Activated CD8-positive, alpha-beta memory T cell treated with anti-CD3 and anti-CD28 coated beads, Interleukin-2, amount 10 ng/mL, durations not matched to agents 7 days and 5 days (primary cell): ENCODE data around the gene SCN7A. TPM values are rescaled to one million over a fixed set of nuclear protein-coding genes. Genes with fewer than 3 reads are reported as not detected.

Experiments used
- ATAC-seq: fragments of 150-1000 bp; cut with Tn5 transposase; one replicate; pipeline ENCODE4 v1.10.0; 2021; ENCODE audit warnings: moderate library complexity
- CTCF ChIA-PET: fragments of 350-600 bp; sonication (Branson Sonifier 250); formaldehyde crosslinking; loops from one replicate; lab custom pipeline; 2021; ENCODE audit warnings: antibody characterized with exemption; lab: Charles Lee
- DNase-seq: peaks from one replicate; pipeline ENCODE4 v3.0.0-alpha.2; 2020
- H3K27ac Mint-ChIP-seq: one replicate; pipeline ENCODE4 v1.8.0; 2021; ENCODE audit warnings: mild to moderate bottlenecking, mixed read lengths
- H3K27me3 Mint-ChIP-seq: one replicate; pipeline ENCODE4 v1.8.0; 2021; ENCODE audit warnings: mixed read lengths
- H3K36me3 Mint-ChIP-seq: one replicate; pipeline ENCODE4 v1.8.0; 2021; ENCODE audit warnings: mild to moderate bottlenecking, mixed read lengths
- H3K4me1 Mint-ChIP-seq: one replicate; pipeline ENCODE4 v1.8.0; 2021; ENCODE audit warnings: mixed read lengths
- H3K4me3 Mint-ChIP-seq: one replicate; pipeline ENCODE4 v1.8.0; 2021; ENCODE audit warnings: mild to moderate bottlenecking, moderate library complexity, mixed read lengths
- H3K9me3 Mint-ChIP-seq: one replicate; pipeline ENCODE4 v1.8.0; 2022; ENCODE audit warnings: low read depth, mixed read lengths
- total RNA-seq, 2 experiments: library from RNA; stranded (reverse); gene quantifications; one replicate each; pipeline ENCODE4 v1.2.3, GENCODE V29; 2021

The SCN7A gene
- total RNA-seq = not detected

GRCh38 chr2:166494140-166494624 is at the start of gene SCN7A:
Gene SCN7A, minus strand, starts transcription at chr2:166494249. Its CDS starts 16,553 bp downstream, at chr2:166477696.
- no peak within 1 kb of the TSS for H3K4me3 Mint-ChIP-seq

GRCh38 chr2:166539340-166540162 is 45.5 kb upstream of the SCN7A start:
- ATAC-seq = peak; percentile 75
- Mint-ChIP-seq H3K36me3 (no peaks in the 10 kb centered on the region), H3K27me3 (no peaks in the 10 kb centered on the region), H3K27ac (no peak overlapping the region), H3K4me1 (no peaks in the 10 kb centered on the region), H3K4me3 (no peak overlapping the region), H3K9me3 (no peaks in the 10 kb centered on the region)
- CTCF ChIA-PET = interaction anchor here (0.6 to 1.3 kb wide), 3 partner anchors 535 to 1580 kb away, joined by 3 to 13 read pairs (median 5); no protein-coding TSS in a partner anchor
- no peak for DNase-seq

More at GRCh38 chr2:166494140-166494624, at the start of gene SCN7A:
- H3K4me1 Mint-ChIP-seq = no peaks in the 10 kb centered on the region
- H3K27me3 Mint-ChIP-seq = no peaks in the 10 kb centered on the region
- no peaks in the 10 kb centered on the region for H3K36me3 Mint-ChIP-seq
- CTCF ChIA-PET = no interaction called here
- no peak for DNase-seq
- no peak for ATAC-seq
- H3K27ac Mint-ChIP-seq = no peak within 1 kb of the TSS
- H3K9me3 Mint-ChIP-seq = no peaks in the 10 kb centered on the region

GRCh38 chr2:166536111-166536510 is 42.1 kb upstream of the SCN7A start:
- no peaks in the 10 kb centered on the region for H3K9me3 Mint-ChIP-seq
- no peak overlapping the region for H3K27ac Mint-ChIP-seq
- H3K36me3 Mint-ChIP-seq = no peaks in the 10 kb centered on the region
- H3K4me1 Mint-ChIP-seq = no peaks in the 10 kb centered on the region
- H3K4me3 Mint-ChIP-seq = no peak overlapping the region
- CTCF ChIA-PET = no interaction called here
- ATAC-seq = no peak
- DNase-seq = no peak
- H3K27me3 Mint-ChIP-seq = no peaks in the 10 kb centered on the region

- ATAC-seq = no peak
- H3K4me1 Mint-ChIP-seq = no peaks in the 10 kb centered on the region
- no peak for DNase-seq
- CTCF ChIA-PET = no interaction called here
- no peaks in the 10 kb centered on the region for H3K36me3 Mint-ChIP-seq
- H3K27me3 Mint-ChIP-seq = no peaks in the 10 kb centered on the region
- no peaks in the 10 kb centered on the region for H3K9me3 Mint-ChIP-seq
- H3K4me3 Mint-ChIP-seq = no peak overlapping the region
- no peak overlapping the region for H3K27ac Mint-ChIP-seq
Measured at GRCh38 chr2:166521155-166521554, 27.1 kb upstream of the SCN7A start.

GRCh38 chr2:166520604-166521003 is 26.6 kb upstream of the SCN7A start:
- H3K4me3 Mint-ChIP-seq = no peak overlapping the region
- H3K4me1 Mint-ChIP-seq = no peaks in the 10 kb centered on the region
- DNase-seq (no peak), ATAC-seq (no peak)
- no peak overlapping the region for H3K27ac Mint-ChIP-seq
- CTCF ChIA-PET = no interaction called here
- H3K9me3 Mint-ChIP-seq = no peaks in the 10 kb centered on the region
- H3K27me3 Mint-ChIP-seq = no peaks in the 10 kb centered on the region
- H3K36me3 Mint-ChIP-seq = no peaks in the 10 kb centered on the region

- H3K27ac Mint-ChIP-seq = no peak overlapping the region
- H3K9me3 Mint-ChIP-seq = no peaks in the 10 kb centered on the region
- no peaks in the 10 kb centered on the region for H3K4me1 Mint-ChIP-seq
- H3K36me3 Mint-ChIP-seq = no peaks in the 10 kb centered on the region
- CTCF ChIA-PET = no interaction called here
- no peak for ATAC-seq
- H3K27me3 Mint-ChIP-seq = no peaks in the 10 kb centered on the region
- no peak overlapping the region for H3K4me3 Mint-ChIP-seq
- no peak for DNase-seq
Measured at GRCh38 chr2:166519391-166519962, 25.4 kb upstream of the SCN7A start.

- CTCF ChIA-PET = no interaction called here
- Mint-ChIP-seq H3K27ac (no peak overlapping the region), H3K27me3 (no peaks in the 10 kb centered on the region), H3K4me1 (no peaks in the 10 kb centered on the region), H3K9me3 (no peaks in the 10 kb centered on the region), H3K36me3 (no peaks in the 10 kb centered on the region), H3K4me3 (no peak overlapping the region)
- DNase-seq = no peak
- no peak for ATAC-seq
Measured at GRCh38 chr2:166518634-166519390, 24.8 kb upstream of the SCN7A start.

- CTCF ChIA-PET = no interaction called here
- Mint-ChIP-seq H3K9me3 (no peaks in the 10 kb centered on the region), H3K27me3 (no peaks in the 10 kb centered on the region), H3K36me3 (no peaks in the 10 kb centered on the region), H3K4me3 (no peak overlapping the region), H3K4me1 (no peaks in the 10 kb centered on the region), H3K27ac (no peak overlapping the region)
- ATAC-seq = no peak
- no peak for DNase-seq
Measured at GRCh38 chr2:166517533-166518061, 23.5 kb upstream of the SCN7A start.

- H3K4me3 Mint-ChIP-seq = no peak overlapping the region
- CTCF ChIA-PET = no interaction called here
- no peaks in the 10 kb centered on the region for H3K36me3 Mint-ChIP-seq
- H3K27ac Mint-ChIP-seq = no peak overlapping the region
- no peaks in the 10 kb centered on the region for H3K27me3 Mint-ChIP-seq
- ATAC-seq (no peak), DNase-seq (no peak)
- no peaks in the 10 kb centered on the region for H3K9me3 Mint-ChIP-seq
- no peaks in the 10 kb centered on the region for H3K4me1 Mint-ChIP-seq
Measured at GRCh38 chr2:166516712-166517303, 22.8 kb upstream of the SCN7A start.

- ATAC-seq (no peak), DNase-seq (no peak)
- Mint-ChIP-seq H3K27me3 (no peaks in the 10 kb centered on the region), H3K4me3 (no peak overlapping the region), H3K4me1 (no peaks in the 10 kb centered on the region), H3K36me3 (no peaks in the 10 kb centered on the region), H3K27ac (no peak overlapping the region), H3K9me3 (no peaks in the 10 kb centered on the region)
- CTCF ChIA-PET = no interaction called here
Measured at GRCh38 chr2:166513952-166514351, 19.9 kb upstream of the SCN7A start.

- H3K27ac Mint-ChIP-seq = no peak overlapping the region
- H3K27me3 Mint-ChIP-seq = no peaks in the 10 kb centered on the region
- ATAC-seq = no peak
- no peaks in the 10 kb centered on the region for H3K4me1 Mint-ChIP-seq
- H3K4me3 Mint-ChIP-seq = no peak overlapping the region
- no peaks in the 10 kb centered on the region for H3K36me3 Mint-ChIP-seq
- CTCF ChIA-PET = no interaction called here
- no peaks in the 10 kb centered on the region for H3K9me3 Mint-ChIP-seq
- DNase-seq = no peak
Measured at GRCh38 chr2:166499281-166499680, 5.2 kb upstream of the SCN7A start.

GRCh38 chr2:166491461-166491860 is 2.6 kb downstream of the SCN7A start:
- Mint-ChIP-seq H3K4me3 (no peak overlapping the region), H3K9me3 (no peaks in the 10 kb centered on the region), H3K27ac (no peak overlapping the region), H3K4me1 (no peaks in the 10 kb centered on the region), H3K27me3 (no peaks in the 10 kb centered on the region), H3K36me3 (no peaks in the 10 kb centered on the region)
- CTCF ChIA-PET = no interaction called here
- DNase-seq = no peak
- ATAC-seq = no peak

GRCh38 chr2:166487171-166487570 is 6.9 kb downstream of the SCN7A start:
- ATAC-seq (no peak), DNase-seq (no peak)
- CTCF ChIA-PET = no interaction called here
- Mint-ChIP-seq H3K9me3 (no peaks in the 10 kb centered on the region), H3K4me3 (no peak overlapping the region), H3K36me3 (no peaks in the 10 kb centered on the region), H3K4me1 (no peaks in the 10 kb centered on the region), H3K27me3 (no peaks in the 10 kb centered on the region), H3K27ac (no peak overlapping the region)
